ENCODE results near the gene SLC45A2.
"Not testable (repeated sequence)": the region's sequence is repeated elsewhere in the genome, so short reads cannot be mapped to it uniquely, and the experiment has no call there.

Gene SLC45A2

DNA sequence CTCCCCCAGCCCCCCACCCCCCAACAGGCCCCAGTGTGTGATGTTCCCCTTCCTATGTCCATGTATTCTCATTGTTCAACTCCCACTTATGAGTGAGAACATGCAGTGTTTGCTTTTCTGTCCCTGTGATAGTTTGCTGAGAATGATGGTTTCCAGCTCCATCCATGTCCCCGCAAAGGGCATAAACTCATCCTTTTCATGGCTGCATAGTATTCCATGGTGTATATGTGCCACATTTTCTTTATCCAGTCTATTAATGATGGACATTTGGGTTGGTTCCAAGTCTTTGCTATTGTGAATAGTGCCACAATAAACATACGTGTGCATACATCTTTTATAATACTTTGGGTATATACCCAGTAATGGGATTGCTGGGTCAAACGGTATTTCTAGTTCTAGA is 69.6 kb downstream of the SLC45A2 start:
- DNase-seq: not testable (repeated sequence)

DNA sequence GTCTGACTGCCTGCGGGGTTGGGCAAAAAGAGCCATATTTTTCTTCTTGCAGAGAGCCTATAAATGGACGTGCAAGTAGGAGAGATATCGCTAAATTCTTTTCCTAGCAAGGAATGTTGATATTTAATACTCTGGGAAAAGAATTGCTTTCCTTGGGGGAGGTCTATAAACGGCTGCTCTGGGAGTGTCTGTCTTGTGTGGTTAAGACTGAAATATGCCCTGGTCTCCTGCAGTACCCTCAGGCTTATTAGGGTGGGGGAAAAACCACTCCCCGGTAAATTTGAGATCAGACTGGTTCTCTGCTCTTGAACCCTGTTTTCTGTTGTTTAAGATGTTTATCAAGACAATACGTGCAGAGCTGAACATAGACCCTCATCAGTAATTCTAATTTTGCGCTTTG is 78.2 kb downstream of the SLC45A2 start:
- not testable (repeated sequence) for DNase-seq

DNA sequence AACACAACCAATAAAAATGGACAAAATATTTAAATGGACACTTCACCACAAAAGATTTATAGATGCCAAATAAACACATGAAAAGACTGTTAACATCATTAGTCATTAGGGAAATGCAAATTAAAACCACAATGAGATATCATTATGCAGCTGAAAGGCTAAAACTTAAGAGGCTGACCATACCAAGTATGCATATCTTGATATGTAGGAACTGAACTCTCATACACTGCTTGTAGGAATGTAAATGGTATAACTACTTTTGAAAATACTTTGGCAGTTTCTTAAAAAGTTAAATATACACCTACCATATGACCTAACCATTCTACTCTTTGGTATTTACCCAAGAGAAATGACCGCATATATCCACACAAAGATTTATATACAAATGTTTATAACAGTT is 79.1 kb downstream of the SLC45A2 start:
- DNase-seq: no peak

DNA sequence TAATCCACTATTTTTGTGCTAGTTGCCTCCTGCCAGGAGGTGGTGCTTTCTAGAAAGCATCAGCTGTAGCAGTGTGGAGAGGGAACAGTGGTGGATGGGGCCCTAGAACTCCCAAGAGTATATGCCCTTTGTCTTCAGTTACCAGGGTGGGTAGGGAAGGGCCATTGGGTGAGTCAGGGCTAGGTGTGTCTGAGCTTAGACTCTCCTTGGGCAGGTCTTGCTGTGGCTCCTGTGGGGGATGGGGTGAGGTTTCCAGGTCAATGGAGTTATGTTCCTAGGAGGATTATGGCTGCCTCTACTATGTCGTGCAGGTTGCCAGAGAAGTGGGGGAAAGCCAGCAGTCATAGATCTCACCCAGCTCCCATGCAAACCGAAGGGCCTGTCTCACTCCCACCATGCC is 81.4 kb downstream of the SLC45A2 start:
- DNase-seq: no peak

DNA sequence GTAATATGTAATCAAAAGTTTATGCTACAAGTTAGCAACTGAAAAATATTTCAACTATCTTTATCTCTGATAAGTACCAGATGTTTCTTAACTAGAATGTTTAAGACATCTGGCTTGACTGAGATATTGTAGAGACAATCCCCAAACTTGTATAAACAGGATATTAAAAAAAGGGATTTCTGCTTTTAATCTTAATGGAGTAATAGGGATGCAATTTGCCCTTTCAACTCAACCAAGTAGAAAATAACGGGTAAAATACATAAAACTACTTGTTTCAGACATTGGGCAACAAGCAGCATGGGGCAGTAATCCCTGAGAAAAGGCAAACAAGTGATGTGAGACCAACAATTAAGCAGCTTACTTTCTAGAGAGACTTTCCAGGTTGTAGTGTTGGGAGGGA is 83.3 kb downstream of the SLC45A2 start:
- DNase-seq: no peak

All from activated CD4-positive, alpha-beta T cell treated with anti-CD3 and anti-CD28 coated beads, Interleukin-10, Interleukin-2, amounts not matched to agents 100 ng/mL and 50 ng/mL, durations not matched to agents 16 hours and 8 hours (primary cell).